Adrenal gland (tissue), 5 donors: Measurements from ENCODE around the gene TFF2.

Source experiments
- CTCF ChIP-seq, 6 experiments: fragments of 450-650 bp in 4 of 6; fragments of 200-600 bp in 2 of 6; sonication (generic) in 1 of 6; IDR thresholded peaks; 1 replicate in 5 of 6; 2 replicates in 1 of 6; pipeline versions ENCODE4 v1.5.1 to v1.8.0; 2016 to 2021; ENCODE audit warnings: antibody characterized with exemption in 6 of 6, mild to moderate bottlenecking in 2 of 6, moderate library complexity in 1 of 6
- POLR2A ChIP-seq, 2 donors: fragments of 450-650 bp; IDR thresholded peaks; one replicate each; pipeline ENCODE4 v1.6.1; 2017; ENCODE audit warnings: antibody characterized with exemption in 2 of 2, mild to moderate bottlenecking in 2 of 2, moderate library complexity in 1 of 2
- donor health status: DM: no; HTN: no; CAD: no.

GRCh38 chr21:42378418-42378817 is 27.6 kb upstream of the TFF2 start:
- TF ChIP-seq CTCF (IDR thresholded peaks at IDR 0.05) (no peak), POLR2A (IDR thresholded peaks at IDR 0.05) (no peak)
